Motor neuron (in vitro differentiated cells): ENCODE data around the gene IL5RA. TPM values are rescaled to one million over a fixed set of nuclear protein-coding genes. Genes with fewer than 3 reads are reported as not detected.
A peak's percentile ranks its signal among the peaks of the same experiment; 100 is the strongest.

Source experiments
- ATAC-seq, 8 experiments: fragments of 200-7000 bp; cut with Tn5 transposase; replicated peaks in 6 of 8; 2 replicates each; pipeline ENCODE4 v1.8.0; 2021; ENCODE audit warnings: mild to moderate bottlenecking in 8 of 8, moderate library complexity in 8 of 8
- H3K27ac ChIP-seq, 2 donors: fragments of 250-450 bp; sonication (Bioruptor Pico); 2 replicates each; pipeline ENCODE4 v1.9.0; 2021; ENCODE audit warnings: antibody characterized with exemption in 2 of 2, mild to moderate bottlenecking in 2 of 2, moderate library complexity in 1 of 2
- H3K4me1 ChIP-seq, 2 donors: fragments of 250-450 bp; sonication (Bioruptor Pico); replicated peaks in 1 of 2; 2 replicates each; pipeline ENCODE4 v1.6.1; 2021; ENCODE audit warnings: antibody characterized with exemption in 2 of 2, mild to moderate bottlenecking in 2 of 2, moderate library complexity in 1 of 2
- H3K4me3 ChIP-seq, 5 donors: fragments of 250-450 bp; sonication (Bioruptor Pico); 2 replicates each; pipeline ENCODE4 v1.9.0; 2021; ENCODE audit warnings: antibody characterized with exemption in 5 of 5, mild to moderate bottlenecking in 5 of 5, moderate library complexity in 4 of 5
- WGBS, 10 experiments: fragments of 450-650 bp; shearing (Covaris generic); methylation state at CpG; one replicate each; pipeline ENCODE4 v1.0.0; 2022; 5-methylcytosine and 5-hydroxymethylcytosine counted together
- in situ Hi-C, 9 experiments: fragments of 400-800 bp; cut with MboI; loops; one replicate each; pipeline ENCODE4 v1.15.0; 2021; ENCODE audit warnings: low sequenced_read_pairs in 9 of 9, low pct_unique_long_range_greater_than_20kb in 2 of 9; ENCODE audit not compliant: unreplicated experiment in 9 of 9
- total RNA-seq, 8 experiments: library from RNA; unstranded; fragments of 300-600 nt; gene quantifications; 2 replicates each; pipeline versions ENCODE4 v1.2.3 to v1.2.4, GENCODE V29; 2022

IL5RA gene
- total RNA-seq, 8 experiments from 2014 or later, result 0.05 to 1.00 (median 0.17) TPM; not detected in 1

- no peak overlapping the region for H3K27ac ChIP-seq
- no peak overlapping the region for H3K4me3 ChIP-seq
- ATAC-seq, result peak in 5 of 8 experiments; percentile 68 to 100 (median 90)
- in situ Hi-C loops, result loop anchor here in 1 of 9 experiments (25.0 kb wide), 1 partner anchor 1936 kb away; the partner anchor contains the start of gene CNTN6
- 0 to 70% (median 22%) methylated on average over 1 to 7 of the region's 7 CpGs; no CpG with 5 or more reads in 1 of the 10 experiments for WGBS, 10 experiments
- peaks cover 7 to 10% of the 10 kb centered on the region in 2 donors for H3K4me1 ChIP-seq
Measured at GRCh38 chr3:3023111-3023745, 86.9 kb downstream of the IL5RA start.

GRCh38 chr3:3020209-3020608 is 90.0 kb downstream of the IL5RA start:
- WGBS, 10 experiments, result 0 to 68% (median 26%) methylated on average over 1 to 7 of the region's 7 CpGs; no CpG with 5 or more reads in 1 of the 10 experiments
- ATAC-seq, result no peak
- Histone ChIP-seq H3K27ac (no peak overlapping the region), H3K4me1 (peaks cover 9 to 16% of the 10 kb centered on the region in 2 donors), H3K4me3 (no peak overlapping the region)
- in situ Hi-C loops, result loop anchor here in 1 of 9 experiments (25.0 kb wide), 1 partner anchor 1933 kb away; the partner anchor contains the start of gene CNTN6

Other genes with a start within 250 kb of the IL5RA start
- 10 to 100 TPM; 14.6 to 59.9 (median 22.6) TPM for gene TRNT1, start 16.6 kb upstream of the IL5RA start, total RNA-seq
- gene CRBN, start 69.3 kb upstream of the IL5RA start, total RNA-seq, result 10 to 100 TPM; 38.8 to 71.9 (median 52.3) TPM